Mammary epithelial cell (primary cell): ENCODE measurements around the gene PFKFB3.
"Not testable (repeated sequence)": the region's sequence is repeated elsewhere in the genome, so short reads cannot be mapped to it uniquely, and the experiment has no call there.

Source experiments
- CTCF ChIP-seq, 2 donors: IDR thresholded peaks in 1 of 2; conservative IDR thresholded peaks in 1 of 2; 2 replicates each; pipeline ENCODE4 v1.5.1; 2011 to 2012; ENCODE audit warnings: inconsistent platforms in 2 of 2, low read length in 2 of 2, mild to moderate bottlenecking in 2 of 2, control low read depth in 1 of 2, low read depth in 1 of 2; ENCODE audit not compliant: insufficient read depth in 1 of 2; ENCODE audit errors: extremely low read depth in 1 of 2
- EZH2 ChIP-seq: IDR thresholded peaks from 2 replicates; pipeline ENCODE4 v1.6.1; 2012; ENCODE audit warnings: low read length, inconsistent platforms, borderline replicate concordance

GRCh38 chr10:6196524-6196923 lies 6.2 kb upstream of the PFKFB3 start:
- not testable (repeated sequence) for TF ChIP-seq CTCF (conservative IDR thresholded peaks at IDR 0.05 in 1 of 2, IDR thresholded peaks at IDR 0.05 in 1 of 2; ENCODE audit: extremely low read depth in 1 of 2, insufficient read depth in 1 of 2, low read depth in 1 of 2, low read length in 2 of 2); EZH2
